HG02885 (cell line): Measurements from ENCODE around the gene PRKAG2.

ENCODE experiments used
- ATAC-seq: cut with Tn5 transposase; IDR thresholded peaks from one replicate; pipeline ENCODE4 v1.9.1; 2021; ENCODE audit warnings: mild to moderate bottlenecking; ENCODE audit not compliant: unreplicated experiment, poor library complexity

The PRKAG2 gene

DNA sequence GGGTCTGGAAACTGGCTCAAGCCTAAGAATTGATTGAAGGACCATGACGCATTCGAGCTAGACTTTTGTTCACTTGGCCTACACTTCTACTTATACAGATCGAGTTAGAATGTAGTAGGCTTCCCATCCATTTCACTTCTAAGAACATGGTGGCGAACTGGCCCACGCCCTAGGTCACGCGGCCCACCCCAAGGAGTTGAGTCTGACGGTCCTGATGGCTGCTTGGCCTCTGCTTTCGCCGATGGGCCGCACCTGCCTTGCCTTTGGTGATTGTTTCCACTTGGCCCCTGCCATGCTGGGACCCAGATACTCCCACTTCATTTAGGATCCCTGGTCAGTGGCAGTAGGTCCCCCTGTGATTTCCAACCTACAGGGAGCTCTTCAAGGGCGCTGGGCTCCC lies 153.6 kb downstream of the PRKAG2 start:
- ATAC-seq = no peak

DNA sequence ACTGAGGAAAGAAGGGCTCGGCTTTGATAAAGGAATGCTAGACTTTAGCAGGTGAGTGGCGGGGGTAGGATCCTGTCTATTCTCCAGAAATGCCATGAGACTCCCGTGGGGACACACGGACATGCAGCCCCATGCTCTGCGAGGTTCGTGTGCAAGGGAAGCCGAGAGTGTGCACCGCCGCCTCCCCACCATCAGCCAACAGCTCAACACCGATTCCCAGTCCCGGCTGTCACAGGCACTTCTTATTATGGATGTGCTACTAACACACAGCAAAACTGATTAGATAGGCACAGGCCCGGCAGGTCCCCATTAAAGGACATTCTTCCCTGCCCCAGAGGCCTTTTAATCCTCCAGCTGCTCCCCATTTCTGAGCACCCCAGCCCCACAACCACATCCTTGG lies 154.4 kb downstream of the PRKAG2 start:
- ATAC-seq = no peak

DNA sequence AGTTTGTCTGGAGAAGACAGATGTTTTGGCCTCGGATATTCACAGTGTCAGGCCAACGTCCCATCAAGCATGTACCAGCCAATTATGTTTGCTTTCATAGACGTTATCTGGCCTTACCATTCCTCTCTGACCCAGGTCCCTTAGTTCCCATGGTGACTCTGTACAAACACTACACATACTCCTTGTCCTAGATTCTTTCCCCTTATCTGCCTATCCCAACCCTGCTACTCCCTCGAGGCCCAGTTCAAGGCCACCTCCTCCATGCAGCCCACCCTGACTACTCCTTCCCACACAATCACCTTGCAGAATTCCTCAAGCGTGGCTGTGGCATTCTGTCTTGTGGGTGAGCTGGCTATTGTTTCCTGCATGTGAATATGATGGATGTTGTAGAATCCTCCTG lies 155.2 kb downstream of the PRKAG2 start:
- ATAC-seq = no peak

DNA sequence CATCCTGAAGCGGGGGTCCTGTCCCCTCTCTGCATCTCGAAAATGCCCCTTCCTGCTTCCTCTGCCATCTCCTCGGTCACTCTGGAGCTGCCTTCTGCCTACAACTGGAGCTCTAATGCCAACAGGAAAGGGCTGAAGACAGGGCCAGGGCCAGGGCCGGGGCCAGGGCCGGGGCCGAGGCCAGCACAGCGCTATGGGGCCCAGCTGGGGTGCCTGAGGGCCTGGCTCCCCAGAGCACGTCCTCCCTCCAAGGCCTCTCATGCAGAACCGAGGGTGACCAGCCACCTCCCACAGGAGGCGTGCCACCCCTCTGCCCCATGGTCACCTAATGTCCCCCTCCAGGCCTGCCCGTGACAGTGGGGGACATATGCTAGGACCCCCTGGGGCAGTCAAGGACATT lies 155.7 kb downstream of the PRKAG2 start:
- ATAC-seq = no peak

DNA sequence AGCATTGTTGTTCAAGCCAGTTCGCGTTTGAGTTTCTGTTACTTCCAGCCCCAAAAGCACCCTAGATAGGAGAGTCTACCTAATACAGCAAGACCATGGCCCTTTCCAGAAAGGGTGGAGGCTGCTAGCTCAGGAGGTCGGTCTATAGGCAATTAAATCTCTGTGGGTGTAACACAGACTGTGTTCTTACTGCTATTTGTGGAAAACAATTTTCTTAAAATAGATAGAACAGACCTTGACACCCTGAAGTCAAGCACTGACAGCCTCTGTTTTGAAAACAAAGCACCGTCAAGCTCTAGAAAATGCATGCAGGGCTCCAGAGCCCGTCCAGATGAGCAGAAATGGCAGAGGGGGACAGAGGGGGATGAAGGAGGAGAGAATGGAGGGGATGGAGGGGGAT lies 156.6 kb downstream of the PRKAG2 start:
- ATAC-seq = no peak

DNA sequence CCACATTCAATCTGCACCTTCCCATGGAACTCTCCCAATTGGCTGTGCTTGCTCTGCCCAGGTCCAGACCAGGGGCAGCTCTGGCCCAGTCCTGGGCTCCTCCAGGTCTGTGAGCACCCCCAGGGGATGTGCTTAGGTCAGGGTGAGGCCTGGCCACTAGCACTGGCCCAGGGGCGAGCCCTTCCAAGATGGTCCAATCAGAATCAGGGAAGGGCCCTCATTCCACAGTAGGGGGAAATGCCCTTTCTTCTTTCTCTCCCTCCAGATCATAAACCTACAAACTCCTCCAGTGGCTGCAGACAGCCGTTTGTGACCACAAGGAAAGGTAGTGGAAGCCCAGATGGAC lies 157.0 kb downstream of the PRKAG2 start:
- ATAC-seq = no peak

DNA sequence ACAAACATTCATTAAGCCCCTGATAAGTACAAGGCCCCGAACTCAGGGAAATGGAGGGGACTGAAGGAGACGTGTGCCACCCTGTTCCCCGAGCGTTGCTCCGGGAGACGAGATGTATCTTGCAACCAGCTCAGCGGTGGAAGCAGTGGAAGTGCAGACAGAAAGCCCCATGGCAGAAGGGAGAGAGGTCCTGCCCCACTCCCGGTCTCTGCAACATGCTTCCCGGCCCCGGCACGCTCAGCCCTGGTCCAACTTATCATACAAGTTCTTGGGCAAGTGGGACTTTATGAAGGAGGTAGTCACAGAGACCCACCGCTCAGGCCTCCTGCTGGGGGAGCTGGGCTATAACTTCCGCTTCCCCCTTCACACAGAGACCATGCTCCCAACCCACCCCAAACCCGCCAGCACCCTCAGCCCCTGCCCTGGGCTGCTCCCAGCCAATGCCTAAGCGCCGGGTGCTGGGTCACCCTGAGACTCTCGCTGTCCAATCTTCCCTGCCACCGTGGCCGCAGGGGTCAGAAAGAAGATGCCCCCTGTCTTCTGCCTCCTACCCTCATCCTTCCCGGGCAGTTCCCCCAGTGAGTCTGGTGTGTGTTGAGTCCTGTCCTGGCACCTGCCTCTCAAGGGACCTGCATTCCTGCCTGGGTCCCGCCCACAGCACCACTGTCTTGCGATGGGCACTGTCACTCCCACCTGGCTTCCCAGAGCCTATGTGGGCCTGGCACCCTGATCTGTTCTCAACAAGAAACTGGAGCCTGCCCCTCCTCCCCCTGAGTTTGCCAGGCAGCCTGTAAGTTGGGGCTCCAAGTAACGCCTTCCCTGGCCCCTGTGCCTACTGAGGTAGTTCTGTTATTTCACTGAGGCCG lies 157.7 kb downstream of the PRKAG2 start:
- no peak for ATAC-seq

DNA sequence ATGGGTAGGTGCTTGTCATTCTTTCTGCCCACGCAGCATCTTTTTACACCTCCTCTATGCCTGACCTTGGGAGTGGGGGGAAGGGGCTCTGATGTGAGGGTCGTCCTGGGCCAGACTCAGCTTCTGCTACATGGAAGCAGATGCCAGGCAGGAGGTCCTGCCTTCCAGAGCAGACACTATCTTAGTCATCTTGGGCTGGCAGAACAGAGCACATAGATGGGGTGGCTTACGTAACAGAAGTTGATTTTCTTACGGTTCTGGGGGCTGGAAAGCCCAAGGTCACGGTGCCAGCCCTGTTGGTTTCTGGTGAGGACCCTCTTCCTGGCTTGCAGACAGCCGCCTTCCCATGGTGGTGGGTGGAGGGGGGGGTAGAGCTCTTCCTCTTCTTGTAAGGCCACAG lies 159.0 kb downstream of the PRKAG2 start:
- ATAC-seq = no peak

DNA sequence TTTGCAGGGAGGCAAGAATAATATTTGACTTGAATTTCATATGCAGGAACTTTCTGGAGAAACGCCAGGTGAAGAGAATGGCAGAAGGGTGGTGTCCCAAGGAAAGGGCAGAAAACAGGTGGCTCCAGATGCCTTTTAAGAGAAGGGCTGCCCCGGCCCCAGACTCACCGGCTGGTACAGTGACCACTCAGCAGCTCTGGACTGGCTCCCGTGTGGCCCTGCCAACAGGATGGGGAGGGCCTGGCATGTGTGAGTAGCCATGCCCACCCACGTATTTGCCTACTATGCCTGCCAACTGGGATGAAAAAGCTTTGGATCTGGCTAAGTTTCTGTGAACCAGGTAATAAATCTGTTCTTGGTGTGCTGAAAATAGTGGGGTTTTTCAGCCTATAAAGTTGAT lies 159.5 kb downstream of the PRKAG2 start:
- ATAC-seq = no peak

DNA sequence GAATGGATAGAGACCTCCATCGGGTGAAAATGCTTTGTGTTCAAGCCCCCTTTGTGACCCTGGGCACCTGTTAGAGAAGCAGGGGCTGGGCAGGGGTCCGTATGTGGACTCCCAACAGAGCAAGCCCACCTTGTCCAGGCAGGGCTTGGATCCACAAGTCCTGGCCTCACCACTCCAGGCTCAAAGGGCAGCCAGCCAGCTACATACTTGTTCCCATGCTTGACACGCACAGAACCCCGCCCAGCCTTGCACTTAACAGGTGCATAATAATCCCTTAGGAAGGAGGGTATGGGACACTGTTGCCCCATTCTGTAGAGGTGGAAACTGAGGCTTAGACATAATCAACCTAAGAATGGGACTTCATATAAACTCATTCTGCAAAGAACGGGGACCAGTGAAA lies 160.6 kb downstream of the PRKAG2 start:
- ATAC-seq = no peak

DNA sequence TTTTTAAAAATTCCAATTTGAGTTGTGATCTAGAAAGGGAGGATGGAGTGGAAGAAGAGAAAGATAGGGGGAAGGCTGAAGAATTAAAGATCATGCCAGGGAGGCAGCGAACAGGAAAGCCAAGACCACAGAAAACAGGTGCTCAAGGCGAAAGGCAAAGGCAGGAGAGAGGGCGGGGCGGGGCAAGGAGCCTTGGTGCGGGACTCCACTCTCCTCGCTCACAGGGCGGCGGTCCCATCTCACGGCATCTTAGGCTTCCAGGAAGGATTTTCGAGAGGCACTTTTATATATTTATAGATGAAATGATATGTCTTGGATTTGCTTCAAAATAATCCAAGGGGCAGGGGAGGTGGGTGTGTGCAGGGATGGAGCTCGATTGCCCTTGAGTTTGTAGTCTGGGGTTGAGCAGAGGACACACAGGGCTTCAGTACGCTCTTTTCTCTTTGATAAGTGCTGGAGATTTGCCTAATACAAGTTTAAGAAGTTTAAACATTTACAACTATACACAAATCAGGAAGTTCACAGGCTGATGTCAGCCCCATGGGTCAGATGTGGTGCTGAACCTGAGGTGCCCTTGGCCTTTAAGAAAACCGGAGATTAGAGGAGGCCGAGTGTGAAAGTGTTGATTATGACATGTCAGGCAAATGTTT lies 161.1 kb downstream of the PRKAG2 start:
- no peak for ATAC-seq

DNA sequence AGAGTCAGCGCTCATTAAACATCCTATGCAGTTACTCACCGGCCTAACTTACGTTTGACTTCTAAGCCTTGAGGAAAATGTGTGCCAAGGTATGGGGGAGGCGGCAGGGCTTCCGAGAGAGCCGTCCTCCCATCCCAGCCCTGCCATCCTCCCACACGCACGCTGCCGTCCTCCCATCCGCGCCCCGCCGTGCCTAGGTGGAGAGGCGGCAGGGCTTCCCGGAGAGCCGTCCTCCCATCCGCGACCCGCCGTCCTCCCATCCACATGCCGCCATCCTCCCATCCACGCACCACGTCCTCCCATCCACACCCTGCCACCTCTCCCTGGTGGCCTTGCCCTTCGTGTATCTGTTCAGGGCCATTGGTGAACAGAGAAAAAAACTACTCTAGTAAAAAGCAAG lies 162.7 kb downstream of the PRKAG2 start:
- no peak for ATAC-seq

DNA sequence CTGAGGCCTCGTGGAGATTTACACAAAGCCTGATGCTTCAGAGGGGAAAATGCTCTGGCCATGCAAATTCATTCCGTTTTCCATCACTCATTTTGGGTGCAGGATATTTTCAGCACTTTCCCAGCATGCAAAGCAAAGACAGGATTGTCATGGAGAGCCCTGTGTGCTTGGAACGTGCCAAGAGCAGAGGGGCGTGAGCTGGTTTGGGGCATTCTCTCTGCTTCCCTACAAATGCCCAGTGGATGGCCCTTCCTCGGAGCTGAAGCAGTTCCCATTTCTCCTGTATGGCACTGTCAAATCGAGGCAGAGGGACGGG lies 164.1 kb downstream of the PRKAG2 start:
- ATAC-seq = no peak

DNA sequence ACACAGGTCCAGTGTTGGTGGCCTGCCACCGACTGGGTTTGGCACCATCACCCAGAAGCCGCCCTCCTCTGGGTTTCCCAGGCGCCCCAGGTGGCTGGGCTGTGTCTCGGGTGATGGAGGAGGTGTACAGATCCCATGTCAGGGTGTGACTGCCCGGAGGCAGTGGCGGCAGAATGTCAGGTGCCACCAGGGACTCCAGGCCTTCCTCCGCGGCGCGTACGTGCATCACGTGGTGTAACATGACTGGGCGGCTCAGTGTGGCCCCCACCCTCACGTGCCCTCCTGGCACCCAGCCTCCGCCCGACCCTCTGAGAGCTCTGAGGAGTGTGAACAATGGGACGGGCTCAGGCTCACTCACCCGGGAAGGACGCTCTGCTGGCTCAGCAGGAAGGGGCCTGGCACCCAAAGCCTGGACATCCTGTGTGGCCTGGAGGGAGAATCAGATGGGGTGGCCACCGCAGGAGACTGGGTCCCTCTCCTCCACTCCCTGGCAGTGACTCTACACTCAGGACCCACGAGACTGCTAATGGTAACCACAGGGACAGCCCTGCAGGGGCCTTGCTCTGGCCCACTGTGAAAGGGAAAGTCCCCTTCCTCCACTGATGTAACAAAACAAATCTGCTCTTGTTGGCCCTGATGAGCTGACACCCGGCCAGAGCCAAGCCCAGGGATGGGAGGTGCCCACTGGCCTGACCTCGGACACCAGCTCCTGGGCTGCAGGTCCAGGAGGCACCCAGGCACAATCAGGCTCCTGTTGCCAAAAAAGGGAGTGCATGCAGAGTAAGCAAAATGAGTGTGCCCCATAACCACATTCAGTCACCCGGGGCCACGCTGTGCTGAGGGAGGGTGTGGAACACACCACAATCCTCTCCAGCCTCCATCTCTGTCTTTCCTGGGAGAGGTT lies 164.8 kb downstream of the PRKAG2 start:
- ATAC-seq = no peak

DNA sequence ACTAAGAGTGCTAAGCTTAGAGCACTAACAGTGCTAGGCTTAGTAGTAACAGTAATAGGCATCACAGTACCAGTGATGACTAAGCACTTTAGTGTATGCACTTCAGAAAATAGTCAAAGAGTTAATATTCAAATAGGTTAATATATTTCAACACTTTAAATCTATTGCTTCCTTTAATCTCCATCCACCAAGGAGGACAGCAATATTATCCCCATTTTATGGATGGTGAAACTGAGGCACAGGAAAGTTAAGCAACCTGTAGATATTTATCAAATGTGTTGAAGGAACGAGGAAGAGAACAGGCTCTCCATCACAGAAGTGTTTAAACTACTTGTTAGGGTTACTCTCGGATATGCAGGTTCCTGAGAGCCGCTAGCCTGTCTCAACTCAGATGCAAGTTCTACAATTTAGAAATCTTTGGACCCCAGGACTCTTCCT lies 165.5 kb downstream of the PRKAG2 start:
- ATAC-seq = no peak

DNA sequence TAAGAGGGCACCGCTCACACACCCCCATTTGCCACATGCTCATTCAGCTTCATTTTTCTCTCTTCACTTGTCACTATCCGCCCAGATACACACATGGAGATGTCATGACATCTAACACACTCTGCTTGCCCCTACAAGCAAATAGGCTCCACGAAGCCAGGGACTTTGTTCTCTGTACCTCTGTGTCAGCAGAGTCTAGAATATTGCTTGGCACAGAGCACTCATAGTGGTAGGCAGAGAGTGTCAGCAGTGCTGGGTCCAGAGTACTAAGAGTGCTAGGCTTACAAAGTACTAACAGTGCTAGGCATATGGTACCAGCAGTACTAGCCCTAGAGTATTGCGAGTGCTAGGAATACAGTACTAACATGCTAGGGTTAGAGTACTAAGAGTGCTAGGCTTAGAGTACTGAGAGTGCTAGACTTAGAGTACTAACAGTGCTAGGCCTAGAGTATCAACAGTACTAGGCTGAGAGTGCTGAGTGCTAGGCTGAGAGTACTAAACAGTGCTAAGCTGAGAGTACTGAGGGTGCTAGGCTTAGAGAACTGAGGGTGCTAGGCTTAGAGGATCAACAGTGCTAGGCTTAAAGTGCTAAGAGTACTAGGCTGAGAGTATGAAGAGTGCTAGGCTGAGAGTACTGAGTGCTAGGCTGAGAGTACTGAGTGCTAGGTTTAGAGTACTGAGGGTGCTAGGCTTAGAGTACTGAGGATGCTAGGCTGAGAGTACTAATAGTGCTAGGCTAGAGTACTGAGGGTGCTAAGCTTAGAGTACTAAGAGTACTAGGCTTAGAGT lies 166.1 kb downstream of the PRKAG2 start:
- no peak for ATAC-seq

DNA sequence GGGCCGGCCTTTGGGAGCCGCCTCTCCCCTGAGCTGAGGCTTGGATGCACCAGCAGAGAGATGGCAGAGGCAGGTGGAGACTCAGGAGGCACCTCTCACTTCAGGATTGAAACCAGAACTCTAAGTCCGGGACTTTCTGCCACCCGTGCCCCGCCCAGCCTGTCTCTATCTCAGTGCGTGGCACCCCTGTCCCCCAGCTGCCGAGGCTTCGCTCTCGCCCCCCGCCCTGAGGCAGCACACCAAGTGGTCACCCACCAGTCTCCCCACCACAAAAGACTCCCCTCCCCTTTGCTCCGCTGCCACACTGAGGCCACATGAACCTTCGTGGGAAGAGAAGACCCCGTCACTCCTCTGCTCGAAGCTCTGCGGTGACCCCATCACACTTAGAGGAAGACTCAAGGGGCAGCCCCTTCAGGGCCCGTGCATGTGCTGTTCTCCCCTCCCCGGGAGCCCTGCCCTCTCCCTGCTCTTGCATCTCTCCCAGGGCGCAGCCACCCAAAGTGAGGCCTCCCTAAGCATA lies 166.7 kb downstream of the PRKAG2 start:
- no peak for ATAC-seq

DNA sequence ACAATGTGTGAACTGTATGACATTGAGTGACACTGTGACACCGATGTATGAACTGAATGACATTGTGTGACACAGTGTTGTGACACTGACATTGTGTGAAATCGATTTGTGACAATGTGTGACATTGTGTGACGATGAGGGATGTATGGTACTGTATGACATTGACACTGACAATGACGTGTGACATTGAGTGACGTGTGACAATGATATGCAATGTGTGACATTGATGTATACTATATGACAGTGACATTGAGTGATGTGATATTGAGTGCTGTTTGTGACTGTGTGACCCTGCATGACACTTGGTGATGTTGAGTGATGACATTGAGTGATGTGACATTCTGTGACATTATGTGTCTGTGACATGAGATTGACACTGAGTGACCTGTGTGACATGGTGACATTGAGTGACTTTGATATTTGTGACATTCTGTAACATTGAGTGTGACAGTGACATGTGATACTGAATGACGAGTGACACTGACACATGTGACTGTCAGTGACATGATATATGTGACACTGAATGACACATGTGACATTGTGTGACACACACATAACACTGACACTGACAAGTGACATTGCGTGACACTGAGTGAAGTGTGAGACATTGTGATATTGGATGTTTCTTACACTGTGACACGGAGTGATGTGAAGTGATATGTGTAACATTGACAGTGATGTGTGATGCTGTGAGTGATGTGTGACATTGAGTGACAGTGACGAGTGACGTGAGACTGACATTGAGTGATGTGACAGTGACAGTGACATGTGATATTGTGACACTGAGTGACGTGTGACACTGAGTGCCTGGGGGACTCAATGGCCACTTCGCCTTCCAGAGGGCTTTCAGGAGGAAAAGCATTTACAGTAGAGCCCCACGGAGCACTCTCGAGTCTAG lies 167.5 kb downstream of the PRKAG2 start:
- ATAC-seq = no peak

DNA sequence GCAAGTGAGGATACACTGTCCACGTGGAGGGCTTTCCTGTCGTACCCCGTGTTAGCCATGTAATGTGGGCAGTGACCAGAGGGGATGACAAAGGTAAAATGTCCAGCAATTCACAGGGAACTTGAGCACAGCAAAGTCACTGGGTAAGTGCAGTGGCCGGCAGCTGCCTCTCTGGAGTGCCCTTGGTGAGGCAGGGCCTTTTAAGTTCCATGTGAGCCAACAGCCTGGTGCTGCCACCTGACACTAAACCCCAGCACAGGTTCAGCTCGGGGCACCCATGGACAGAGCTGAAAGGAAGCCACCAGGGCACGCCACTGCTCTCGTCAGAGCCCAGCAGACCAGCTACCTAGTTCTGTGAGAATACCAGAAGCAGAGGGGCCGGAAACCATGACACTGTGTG lies 168.3 kb downstream of the PRKAG2 start:
- ATAC-seq = no peak
